Esophagus squamous epithelium (tissue), 4 donors: ENCODE results near the gene DRAM2.

Source experiments
- POLR2A ChIP-seq, 4 donors: fragments of 450-650 bp; IDR thresholded peaks; one replicate each; pipeline ENCODE4 v1.6.1; 2017; ENCODE audit warnings: antibody characterized with exemption in 4 of 4, mild to moderate bottlenecking in 4 of 4, moderate library complexity in 3 of 4
- TF ChIP-seq, protein P1 (sequence below), 6 experiments: fragments of 450-650 bp in 4 of 6; fragments of 200-600 bp in 2 of 6; sonication (generic) in 2 of 6; IDR thresholded peaks; one replicate each; pipeline ENCODE4 v1.5.1; 2016 to 2019; ENCODE audit warnings: antibody characterized with exemption in 6 of 6, mild to moderate bottlenecking in 4 of 6, moderate library complexity in 4 of 6

DNA sequence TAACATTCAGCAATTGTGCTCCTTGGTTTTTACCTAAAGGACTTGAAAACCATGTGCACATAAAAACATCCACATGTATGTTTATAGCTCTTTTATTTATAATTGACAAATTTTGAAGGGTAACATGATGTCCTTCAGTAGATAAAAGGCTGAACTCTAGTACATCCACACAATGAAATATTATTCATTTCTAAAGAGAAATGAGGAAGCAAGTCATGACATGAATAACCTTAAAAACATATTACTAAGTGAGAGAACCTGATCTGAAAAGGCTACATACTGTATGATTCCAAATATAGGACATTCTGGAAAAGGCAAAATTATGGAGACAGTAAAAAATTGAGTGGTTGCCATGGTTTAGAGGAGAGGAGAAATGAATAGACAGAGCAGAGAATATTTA, 50.3 kb downstream of the DRAM2 start:
- TF ChIP-seq, protein P1, sequence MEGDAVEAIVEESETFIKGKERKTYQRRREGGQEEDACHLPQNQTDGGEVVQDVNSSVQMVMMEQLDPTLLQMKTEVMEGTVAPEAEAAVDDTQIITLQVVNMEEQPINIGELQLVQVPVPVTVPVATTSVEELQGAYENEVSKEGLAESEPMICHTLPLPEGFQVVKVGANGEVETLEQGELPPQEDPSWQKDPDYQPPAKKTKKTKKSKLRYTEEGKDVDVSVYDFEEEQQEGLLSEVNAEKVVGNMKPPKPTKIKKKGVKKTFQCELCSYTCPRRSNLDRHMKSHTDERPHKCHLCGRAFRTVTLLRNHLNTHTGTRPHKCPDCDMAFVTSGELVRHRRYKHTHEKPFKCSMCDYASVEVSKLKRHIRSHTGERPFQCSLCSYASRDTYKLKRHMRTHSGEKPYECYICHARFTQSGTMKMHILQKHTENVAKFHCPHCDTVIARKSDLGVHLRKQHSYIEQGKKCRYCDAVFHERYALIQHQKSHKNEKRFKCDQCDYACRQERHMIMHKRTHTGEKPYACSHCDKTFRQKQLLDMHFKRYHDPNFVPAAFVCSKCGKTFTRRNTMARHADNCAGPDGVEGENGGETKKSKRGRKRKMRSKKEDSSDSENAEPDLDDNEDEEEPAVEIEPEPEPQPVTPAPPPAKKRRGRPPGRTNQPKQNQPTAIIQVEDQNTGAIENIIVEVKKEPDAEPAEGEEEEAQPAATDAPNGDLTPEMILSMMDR (IDR thresholded peaks at IDR 0.05), result no peak
- TF ChIP-seq POLR2A (IDR thresholded peaks at IDR 0.05), result no peak
